Measurements from ENCODE around the gene BUB1. TPM values are rescaled to one million over a fixed set of nuclear protein-coding genes. Genes with fewer than 3 reads are reported as not detected.

Gene BUB1
- total RNA-seq, 1 donor from 2014 or later, result 0.66 TPM

DNA sequence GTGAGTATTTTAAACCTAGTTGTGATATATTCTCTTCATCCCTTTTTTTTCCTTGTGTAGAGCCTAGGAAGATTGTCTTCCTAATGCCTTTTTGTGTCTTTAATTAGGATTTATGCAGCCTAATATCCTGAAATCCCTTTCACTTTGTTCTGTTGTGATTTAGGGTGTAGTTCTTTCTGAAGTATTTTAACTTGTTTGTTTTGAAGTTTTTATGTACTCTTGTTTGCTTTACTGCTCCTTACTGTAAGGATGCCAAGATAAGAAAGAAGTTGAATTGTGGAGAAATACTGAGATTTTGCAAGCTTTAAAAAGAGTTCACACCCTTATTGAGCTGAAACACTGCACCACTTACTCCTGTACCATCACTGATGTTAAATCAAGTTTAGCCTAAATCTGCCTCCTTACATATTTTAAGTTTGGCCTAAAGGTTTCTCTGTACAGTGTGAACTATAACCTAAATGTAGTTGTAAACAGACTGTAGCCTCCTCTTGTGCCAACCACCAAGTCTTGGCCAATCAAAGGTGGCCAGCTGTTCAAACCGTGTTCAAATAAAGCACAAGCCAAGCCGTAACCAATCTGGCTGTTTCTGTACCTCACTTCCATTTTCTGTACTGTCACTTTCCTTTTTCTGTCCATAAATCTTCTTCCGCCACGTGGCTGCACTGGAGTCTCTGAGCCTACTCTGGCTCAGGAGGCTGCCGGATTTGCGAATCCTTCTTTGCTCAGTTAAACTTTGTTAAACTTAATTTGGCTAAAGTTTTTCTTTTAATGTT lies 36.8 kb upstream of the BUB1 start:
- Histone ChIP-seq H3K4me1 (peaks cover 18% of the 10 kb centered on the region), H3K4me3 (no peak overlapping the region), H3K27me3 (ENCODE audit: low read depth) (peaks cover 20% of the 10 kb centered on the region), H3K36me3 (no peaks in the 10 kb centered on the region), H3K9me3 (replicated peaks) (no peaks in the 10 kb centered on the region), H3K27ac (replicated peaks) (no peak overlapping the region)
- TF ChIP-seq, protein P1, sequence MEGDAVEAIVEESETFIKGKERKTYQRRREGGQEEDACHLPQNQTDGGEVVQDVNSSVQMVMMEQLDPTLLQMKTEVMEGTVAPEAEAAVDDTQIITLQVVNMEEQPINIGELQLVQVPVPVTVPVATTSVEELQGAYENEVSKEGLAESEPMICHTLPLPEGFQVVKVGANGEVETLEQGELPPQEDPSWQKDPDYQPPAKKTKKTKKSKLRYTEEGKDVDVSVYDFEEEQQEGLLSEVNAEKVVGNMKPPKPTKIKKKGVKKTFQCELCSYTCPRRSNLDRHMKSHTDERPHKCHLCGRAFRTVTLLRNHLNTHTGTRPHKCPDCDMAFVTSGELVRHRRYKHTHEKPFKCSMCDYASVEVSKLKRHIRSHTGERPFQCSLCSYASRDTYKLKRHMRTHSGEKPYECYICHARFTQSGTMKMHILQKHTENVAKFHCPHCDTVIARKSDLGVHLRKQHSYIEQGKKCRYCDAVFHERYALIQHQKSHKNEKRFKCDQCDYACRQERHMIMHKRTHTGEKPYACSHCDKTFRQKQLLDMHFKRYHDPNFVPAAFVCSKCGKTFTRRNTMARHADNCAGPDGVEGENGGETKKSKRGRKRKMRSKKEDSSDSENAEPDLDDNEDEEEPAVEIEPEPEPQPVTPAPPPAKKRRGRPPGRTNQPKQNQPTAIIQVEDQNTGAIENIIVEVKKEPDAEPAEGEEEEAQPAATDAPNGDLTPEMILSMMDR (IDR thresholded peaks at IDR 0.05; ENCODE audit: borderline replicate concordance), result no peak
- intact Hi-C loops (cut with micrococcal nuclease), result no loop called here
- no peak for DNase-seq

DNA sequence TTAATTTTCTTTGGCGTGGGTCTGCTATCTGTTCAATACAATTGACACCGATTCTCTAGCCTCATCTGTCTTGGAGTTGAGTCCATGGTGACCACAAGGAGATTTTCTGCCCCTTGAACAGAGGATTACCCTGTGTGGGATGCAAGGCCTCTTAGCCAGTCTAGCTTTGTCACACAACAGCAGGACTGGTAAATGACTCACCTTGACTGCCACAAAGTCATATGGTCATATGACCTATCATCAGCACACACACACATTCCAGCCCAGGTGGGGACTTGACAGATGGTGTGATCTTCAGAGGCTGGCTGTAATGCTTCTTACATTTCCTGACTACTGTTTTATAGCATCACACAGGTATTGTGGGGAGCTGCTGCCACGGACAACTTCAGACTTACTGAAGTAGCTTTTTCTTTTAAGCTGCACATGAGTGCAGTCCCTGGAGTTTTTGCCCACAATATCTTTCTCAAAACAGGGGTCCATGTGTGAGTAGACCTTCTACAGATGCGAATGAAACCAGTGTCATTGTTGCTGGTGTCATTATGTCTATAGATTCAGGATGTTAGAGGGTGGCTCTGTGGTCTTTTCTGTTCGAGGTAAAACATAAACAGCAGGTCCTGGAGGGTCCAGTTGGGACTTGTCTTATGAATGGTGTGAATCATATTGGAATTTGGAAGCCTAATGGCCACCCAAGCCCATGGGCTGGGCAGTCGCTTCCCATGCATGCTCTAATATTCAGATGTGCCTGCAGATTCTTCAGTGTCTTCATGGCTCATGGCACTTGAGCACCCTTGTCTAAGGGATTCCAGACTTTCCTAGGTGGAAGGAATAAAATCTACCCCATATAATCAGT lies 35.9 kb upstream of the BUB1 start:
- TF ChIP-seq, protein P1 (IDR thresholded peaks at IDR 0.05; ENCODE audit: borderline replicate concordance), result no peak
- intact Hi-C loops (cut with micrococcal nuclease), result no loop called here

DNA sequence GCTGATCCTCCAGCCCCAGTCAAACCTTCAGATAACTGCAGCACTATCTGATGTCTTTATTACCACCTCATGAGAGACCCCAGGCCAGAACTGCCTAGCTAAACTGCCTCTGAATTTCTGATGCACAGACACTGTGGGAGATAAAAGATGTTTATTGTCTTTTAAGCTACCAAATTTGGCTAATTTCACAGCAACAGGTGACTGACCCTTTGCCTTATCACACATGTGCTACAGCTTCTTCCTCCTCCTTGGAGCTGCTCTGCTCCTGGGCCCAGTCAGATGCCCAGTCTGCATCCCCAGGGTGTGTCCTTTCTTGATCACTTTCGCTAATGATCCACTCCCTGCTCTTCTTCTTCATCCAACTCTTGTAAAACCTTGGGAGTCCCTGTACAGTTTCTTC lies 34.9 kb upstream of the BUB1 start:
- intact Hi-C loops (cut with micrococcal nuclease), result no loop called here
- Histone ChIP-seq H3K4me3 (no peak overlapping the region), H3K4me1 (peaks cover 11% of the 10 kb centered on the region), H3K9me3 (replicated peaks) (no peaks in the 10 kb centered on the region), H3K36me3 (no peaks in the 10 kb centered on the region), H3K27ac (replicated peaks) (no peak overlapping the region), H3K27me3 (ENCODE audit: low read depth) (peaks cover 20% of the 10 kb centered on the region)
- no peak for DNase-seq
- TF ChIP-seq, protein P1 (IDR thresholded peaks at IDR 0.05; ENCODE audit: borderline replicate concordance), result no peak

More for the DNA sequence above, 35.9 kb upstream of the BUB1 start:
- DNase-seq, result no peak
- Histone ChIP-seq H3K4me1 (peaks cover 18% of the 10 kb centered on the region), H3K4me3 (no peak overlapping the region), H3K9me3 (replicated peaks) (no peaks in the 10 kb centered on the region), H3K36me3 (no peaks in the 10 kb centered on the region), H3K27ac (replicated peaks) (no peak overlapping the region), H3K27me3 (ENCODE audit: low read depth) (peaks cover 20% of the 10 kb centered on the region)

DNA sequence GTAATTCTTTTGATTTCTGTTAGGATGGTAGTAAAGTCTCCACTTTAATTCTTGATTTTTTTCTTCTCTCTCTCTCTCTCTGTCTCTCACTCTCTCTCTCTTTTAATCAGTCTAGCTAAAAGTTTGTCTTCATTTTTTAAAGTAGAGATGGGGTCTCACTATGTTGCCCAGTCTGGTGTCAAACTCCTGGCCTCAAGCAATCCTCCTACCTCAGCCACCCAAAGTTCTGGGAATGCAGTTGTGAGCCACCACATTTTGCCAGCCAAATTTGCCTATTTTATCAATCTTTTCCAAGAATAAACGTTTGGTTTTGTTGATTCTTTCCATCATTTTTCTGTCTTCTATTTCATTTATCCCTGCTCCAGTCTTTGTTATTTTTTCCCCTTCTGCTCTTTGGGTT lies 30.6 kb upstream of the BUB1 start:
- Histone ChIP-seq H3K9me3 (replicated peaks) (no peaks in the 10 kb centered on the region), H3K4me1 (no peaks in the 10 kb centered on the region), H3K4me3 (no peak overlapping the region), H3K36me3 (no peaks in the 10 kb centered on the region), H3K27ac (replicated peaks) (no peak overlapping the region), H3K27me3 (ENCODE audit: low read depth) (peaks cover 20% of the 10 kb centered on the region)
- TF ChIP-seq, protein P1 (IDR thresholded peaks at IDR 0.05; ENCODE audit: borderline replicate concordance), result no peak
- intact Hi-C loops (cut with micrococcal nuclease), result no loop called here
- no peak for DNase-seq

DNA sequence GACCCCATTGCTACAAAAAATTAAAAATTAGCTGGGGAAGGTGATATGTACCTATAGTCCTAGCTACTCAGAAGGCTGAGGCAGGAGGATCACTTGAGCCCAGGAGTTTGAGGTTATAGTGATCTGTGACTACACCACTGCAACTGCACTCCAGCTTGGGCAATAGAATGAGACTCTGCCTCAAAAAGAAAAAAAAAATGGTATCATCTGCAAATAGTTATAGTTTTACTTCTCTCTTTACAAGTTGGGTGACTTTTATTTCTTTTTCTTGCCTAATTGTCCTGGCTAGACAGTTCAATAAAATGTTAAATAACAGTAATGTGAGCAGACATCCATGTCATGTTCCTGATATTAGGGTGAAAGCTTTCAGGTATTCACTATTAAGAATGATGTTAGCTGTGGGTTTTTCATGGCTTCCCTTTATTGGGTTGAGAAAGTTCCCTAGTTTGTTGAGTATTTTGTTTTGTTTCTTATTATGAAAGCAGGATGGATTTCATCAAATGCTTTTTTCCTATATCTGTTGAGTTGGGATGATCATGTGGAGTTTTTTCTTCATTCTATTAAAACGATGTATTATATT lies 29.6 kb upstream of the BUB1 start:
- no peak overlapping the region for H3K4me3 ChIP-seq
- H3K36me3 ChIP-seq, result no peaks in the 10 kb centered on the region
- intact Hi-C loops (cut with micrococcal nuclease), result no loop called here
- no peak for DNase-seq
- peaks cover 20% of the 10 kb centered on the region for H3K27me3 ChIP-seq (ENCODE audit: low read depth)
- H3K9me3 ChIP-seq (replicated peaks), result no peaks in the 10 kb centered on the region
- H3K4me1 ChIP-seq, result no peaks in the 10 kb centered on the region
- TF ChIP-seq, protein P1 (IDR thresholded peaks at IDR 0.05; ENCODE audit: borderline replicate concordance), result no peak
- H3K27ac ChIP-seq (replicated peaks), result no peak overlapping the region
